CD1c-positive myeloid dendritic cell (primary cell): Measurements from ENCODE around the gene P4HA2.

Experiments
- DNase-seq: peaks from one replicate; pipeline ENCODE4 v3.0.0-alpha.2; 2016; ENCODE audit errors: extremely low spot score

P4HA2 gene

DNA sequence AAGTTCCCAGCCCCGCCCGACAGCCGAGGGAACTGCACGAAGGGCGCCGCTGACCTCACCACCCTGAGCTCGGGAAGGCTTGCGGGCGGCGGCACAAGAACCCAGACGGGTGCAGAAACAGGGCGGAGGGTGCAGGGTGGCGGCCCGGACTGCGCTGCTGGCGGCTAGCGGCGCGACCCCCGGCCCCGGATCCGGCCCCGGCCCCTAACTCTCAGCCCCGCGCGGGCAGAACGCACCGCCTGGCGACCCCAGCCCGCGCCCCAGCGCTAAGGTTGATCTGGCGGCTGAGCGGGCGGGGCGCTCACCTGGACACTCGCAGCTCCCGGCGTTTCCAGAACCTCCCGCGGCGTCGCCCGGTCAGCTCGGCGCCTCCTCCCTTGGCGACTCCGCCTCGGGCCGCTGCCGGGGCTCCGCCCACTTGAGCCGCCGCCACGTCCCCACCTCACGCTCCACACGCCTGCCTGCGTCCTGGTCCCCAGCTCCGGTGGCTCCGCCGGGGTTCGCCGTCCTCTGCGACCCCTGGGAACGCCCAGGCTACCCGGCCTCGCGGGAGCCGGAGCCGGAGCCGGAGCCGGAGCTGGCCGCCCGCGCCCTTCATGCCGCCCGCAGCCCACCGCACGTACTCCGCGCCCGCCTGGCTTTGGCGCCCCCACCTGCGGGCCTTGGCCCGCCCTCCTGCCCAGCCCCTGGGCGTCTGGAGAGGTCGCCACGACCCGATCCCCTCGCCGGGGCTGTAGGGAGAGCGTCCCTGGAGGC, at the start of gene P4HA2:
P4HA2 (minus strand) TSS at position 369 of the 756 bp plus-strand sequence. CDS start 9,227 bp downstream, outside the sequence.
- DNase-seq = peak; percentile 70

DNA sequence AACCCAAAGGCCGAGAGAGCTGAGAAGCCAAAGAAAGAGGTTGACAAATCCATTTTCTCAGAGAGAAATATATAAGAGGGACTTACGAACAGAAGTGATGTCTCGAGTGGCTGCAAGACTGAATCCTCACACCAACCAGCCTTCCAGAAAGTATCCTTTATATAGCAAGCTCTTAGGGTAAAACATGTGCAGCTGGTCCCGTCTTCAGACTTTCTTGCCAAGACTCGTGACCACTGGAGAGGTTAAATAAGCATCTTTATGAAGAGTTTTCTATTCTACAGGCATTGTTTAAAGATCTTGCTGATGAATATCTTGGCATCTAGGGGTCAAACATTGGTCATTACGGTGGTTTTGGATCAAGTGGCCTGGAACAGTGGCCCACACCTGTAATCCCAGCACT, 49.6 kb upstream of the P4HA2 start:
- no peak for DNase-seq

GRCh38 chr5:132275367-132276220, 47.9 kb upstream of the P4HA2 start:
- no peak for DNase-seq

DNA sequence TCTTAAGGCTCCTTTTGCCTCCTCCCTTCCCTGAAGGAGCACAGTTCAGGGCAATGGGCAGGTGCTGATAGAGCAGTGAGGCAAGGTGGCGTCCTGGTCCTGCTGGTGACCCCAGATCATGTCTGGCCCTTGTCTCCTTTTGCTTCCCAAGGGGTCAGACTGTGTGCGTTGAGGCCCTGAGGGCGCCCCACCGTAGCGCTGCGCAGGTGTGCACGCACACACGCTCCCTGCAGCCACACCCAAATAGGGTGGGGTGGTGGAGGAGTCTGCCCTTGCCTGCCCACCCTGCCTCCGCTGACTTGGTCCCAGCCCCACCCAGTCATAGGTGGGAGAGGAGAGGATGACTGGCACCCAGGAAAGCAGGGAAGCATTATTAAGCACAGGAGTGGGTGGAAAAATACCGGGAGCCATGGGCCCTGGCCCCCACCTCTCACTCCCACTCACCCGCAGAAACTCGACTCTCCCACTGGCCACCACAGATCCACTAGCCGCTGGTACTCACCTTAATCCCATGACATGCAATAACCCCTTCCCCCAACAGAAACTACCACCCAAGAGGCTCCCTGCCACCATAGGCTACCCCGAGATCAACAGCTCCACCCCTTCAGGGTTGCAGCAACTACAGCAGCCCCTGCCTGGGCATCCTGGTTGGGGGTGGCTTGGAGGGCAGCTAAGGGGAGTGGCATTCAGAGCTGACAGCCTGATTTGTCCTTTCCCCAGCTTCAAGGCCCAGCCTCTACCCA, 46.6 kb upstream of the P4HA2 start:
- no peak for DNase-seq

GRCh38 chr5:132273631-132274030, 46.0 kb upstream of the P4HA2 start:
- no peak for DNase-seq

- DNase-seq = peak; percentile 67
These were observed 44.9 kb upstream of the P4HA2 start for GRCh38 chr5:132272311-132273210.

GRCh38 chr5:132271251-132272246, 43.9 kb upstream of the P4HA2 start:
- DNase-seq = peak; percentile 30

GRCh38 chr5:132270706-132271105, 43.1 kb upstream of the P4HA2 start:
- no peak for DNase-seq

GRCh38 chr5:132270335-132270665, 42.6 kb upstream of the P4HA2 start:
- no peak for DNase-seq

- no peak for DNase-seq
These were observed 42.1 kb upstream of the P4HA2 start for GRCh38 chr5:132269635-132270334.

DNA sequence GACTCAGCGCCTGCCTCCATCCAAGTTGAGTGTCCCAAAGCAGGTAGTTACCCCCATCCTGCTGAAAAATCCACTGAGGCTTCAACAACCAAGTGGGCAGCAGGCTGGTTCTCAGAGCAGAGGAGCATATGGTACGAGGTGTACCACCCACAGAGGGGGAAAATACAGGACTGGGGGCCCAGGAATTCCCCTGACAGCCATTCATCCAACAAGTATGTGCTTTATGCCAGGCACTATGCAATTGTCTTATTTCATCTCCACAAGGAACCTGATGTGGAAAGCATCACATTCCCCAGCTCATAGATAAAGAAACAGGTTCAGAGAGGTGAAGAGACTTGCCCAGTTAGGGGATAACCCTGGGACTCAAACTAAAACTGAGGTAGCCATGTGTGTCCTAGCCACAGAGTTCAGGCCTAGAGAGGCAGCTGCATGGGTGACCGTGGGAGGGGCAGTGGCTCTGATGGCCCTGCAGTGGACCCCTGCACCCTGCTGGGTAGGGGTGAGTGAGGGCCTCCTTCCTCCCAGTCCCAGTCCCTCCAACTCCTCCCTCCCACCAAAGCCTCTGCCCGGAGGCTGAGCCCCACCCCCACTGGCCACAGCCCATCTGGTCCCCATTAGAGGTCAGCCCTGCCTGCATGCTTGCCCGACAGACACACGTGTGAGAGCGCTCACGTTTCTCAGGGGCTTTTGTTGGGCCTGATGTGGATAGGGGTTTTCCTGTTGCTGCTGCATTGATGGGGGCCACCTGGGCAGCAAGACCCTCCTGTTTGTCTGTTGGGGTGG, 41.3 kb upstream of the P4HA2 start:
- DNase-seq = no peak

GRCh38 chr5:132267931-132268768, 40.5 kb upstream of the P4HA2 start:
- no peak for DNase-seq

- no peak for DNase-seq
These were observed 39.6 kb upstream of the P4HA2 start for GRCh38 chr5:132267166-132267739.

GRCh38 chr5:132266836-132267160, 39.1 kb upstream of the P4HA2 start:
- DNase-seq = no peak

GRCh38 chr5:132266031-132266835, 38.6 kb upstream of the P4HA2 start:
- no peak for DNase-seq

- DNase-seq = no peak
These were observed 37.8 kb upstream of the P4HA2 start for GRCh38 chr5:132265336-132266030.
